Measurements from ENCODE around the gene ARHGAP6.

Gene ARHGAP6

DNA sequence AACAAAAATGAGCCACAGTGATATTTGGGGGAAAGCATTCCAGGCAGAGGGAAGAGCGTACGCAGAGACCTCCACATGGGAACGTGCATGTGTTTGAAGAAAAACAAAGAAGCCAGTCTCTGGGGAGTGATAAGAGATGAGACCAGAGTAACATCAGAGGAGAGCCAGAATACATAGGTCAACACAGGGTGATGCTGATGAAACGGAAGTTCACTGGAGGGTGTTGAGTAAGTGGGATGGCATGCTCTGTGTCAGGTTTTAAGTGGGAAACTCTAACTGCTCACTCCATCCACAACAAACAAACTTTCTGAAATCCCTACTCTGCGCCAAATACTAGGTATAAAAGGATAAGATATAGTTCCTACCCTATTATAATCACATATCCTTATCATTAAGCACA, 110.0 kb downstream of the ARHGAP6 start:
- no peak overlapping the region for H3K27ac ChIP-seq
- TF ChIP-seq CTCF (conservative IDR thresholded peaks at IDR 0.05) = no peak

DNA sequence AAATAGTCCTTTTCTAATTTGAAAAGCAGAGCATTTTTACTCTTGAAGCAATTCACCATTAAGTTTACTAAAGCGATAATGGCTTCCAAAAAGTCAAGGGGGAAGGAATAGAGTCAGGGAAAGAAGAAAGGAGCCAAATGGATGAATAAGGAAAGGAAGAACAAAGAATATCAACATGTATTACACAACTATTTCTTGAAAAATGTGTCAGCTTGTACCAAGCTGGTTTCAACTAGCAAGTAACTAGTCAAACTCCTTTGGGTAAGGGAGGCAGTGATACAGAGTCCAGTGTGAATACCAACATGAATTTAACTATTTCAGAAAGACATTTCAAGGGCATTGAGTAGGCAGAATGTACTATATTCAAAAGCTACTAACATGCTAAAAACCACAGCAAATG, 112.1 kb downstream of the ARHGAP6 start:
- no peak for TF ChIP-seq CTCF (conservative IDR thresholded peaks at IDR 0.05)
- no peak overlapping the region for H3K27ac ChIP-seq

DNA sequence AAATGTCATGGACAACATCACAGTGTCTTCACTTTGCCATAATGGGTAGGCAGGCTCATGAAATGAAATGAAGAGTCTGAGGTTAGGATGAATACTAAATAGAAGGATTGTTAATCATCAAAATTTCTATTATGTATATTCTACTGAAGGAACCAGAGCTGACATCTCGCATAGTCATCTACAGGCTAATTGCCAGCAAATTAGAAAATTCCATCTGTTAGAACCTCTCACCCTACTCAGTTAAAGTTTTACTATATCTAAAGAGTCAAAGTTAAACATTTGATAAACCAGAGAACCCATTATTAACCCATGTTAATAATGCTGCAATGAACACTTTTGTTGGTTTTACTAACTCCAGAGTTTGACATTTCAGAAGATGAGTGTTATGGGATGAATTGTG, 114.6 kb downstream of the ARHGAP6 start:
- no peak overlapping the region for H3K27ac ChIP-seq
- TF ChIP-seq CTCF (conservative IDR thresholded peaks at IDR 0.05) = no peak

- H3K27ac ChIP-seq = no peak overlapping the region
- TF ChIP-seq CTCF (conservative IDR thresholded peaks at IDR 0.05) = no peak
Measured at GRCh38 chrX:11546917-11547316, 118.8 kb downstream of the ARHGAP6 start.

DNA sequence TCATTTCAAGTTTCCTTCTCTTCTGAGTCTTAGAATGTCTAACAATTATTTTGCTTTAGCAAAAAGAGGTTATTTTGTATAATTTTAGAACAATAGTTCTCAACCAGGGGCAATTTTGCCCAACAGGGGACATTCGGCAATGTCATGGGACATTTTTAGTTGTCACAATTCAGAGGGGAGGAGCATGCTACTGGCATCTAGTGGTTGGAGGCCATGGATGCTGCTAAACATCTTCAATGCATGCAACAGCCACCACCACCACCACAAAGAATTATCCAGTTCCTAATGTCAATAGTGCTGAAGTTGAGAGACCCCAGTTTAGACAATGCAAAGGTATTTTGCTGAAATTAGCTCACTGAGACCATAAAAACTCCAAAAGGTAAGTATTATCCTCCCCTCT, 122.5 kb downstream of the ARHGAP6 start:
- H3K27ac ChIP-seq = no peak overlapping the region
- no peak for TF ChIP-seq CTCF (conservative IDR thresholded peaks at IDR 0.05)

DNA sequence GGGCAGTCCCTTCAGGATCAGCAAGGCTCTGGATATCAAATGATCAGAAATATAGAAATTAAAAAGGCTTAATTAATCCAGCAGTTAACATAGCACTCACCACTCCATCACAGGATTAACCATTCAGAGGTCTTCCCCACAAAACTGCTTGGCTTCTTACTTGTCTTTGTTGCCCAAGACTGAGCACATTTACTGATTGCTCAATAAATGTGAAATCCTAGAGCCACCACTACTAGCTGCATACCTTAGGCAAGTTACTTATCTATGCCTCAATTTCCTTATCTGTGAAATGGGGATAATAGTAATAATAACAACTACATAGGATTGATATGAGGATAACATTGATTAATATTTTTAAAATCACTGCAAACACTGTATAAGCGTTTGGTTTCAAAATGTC, 124.2 kb downstream of the ARHGAP6 start:
- no peak overlapping the region for H3K27ac ChIP-seq
- TF ChIP-seq CTCF (conservative IDR thresholded peaks at IDR 0.05) = no peak

- TF ChIP-seq CTCF (conservative IDR thresholded peaks at IDR 0.05) = no peak
- no peak overlapping the region for H3K27ac ChIP-seq
Measured at GRCh38 chrX:11540532-11541377, 125.0 kb downstream of the ARHGAP6 start.

All from VCaP (cell line).